Activated B cell treated with CpG ODN at 0.5 μM for 24 hours (primary cell): ENCODE data around the gene RRAD. TPM values are rescaled to one million over a fixed set of nuclear protein-coding genes. Genes with fewer than 3 reads are reported as not detected.

Experiments
- ATAC-seq: fragments of 200-7000 bp; cut with Tn5 transposase; one replicate; pipeline ENCODE4 v1.10.0; 2021; ENCODE audit warnings: low read depth, mild to moderate bottlenecking, moderate library complexity
- CTCF ChIA-PET: fragments of 350-600 bp; sonication (Branson Sonifier 250); formaldehyde crosslinking; loops from one replicate; lab custom pipeline; 2021; ENCODE audit warnings: antibody characterized with exemption; lab: Charles Lee
- POLR2A ChIA-PET: fragments of 350-600 bp; sonication (Branson Sonifier 250); formaldehyde crosslinking; loops from one replicate; lab custom pipeline; 2021; ENCODE audit warnings: antibody characterized with exemption; lab: Charles Lee
- DNase-seq: peaks from one replicate; pipeline ENCODE4 v3.0.0; 2022
- H3K27ac Mint-ChIP-seq: one replicate; pipeline ENCODE4 v1.8.0; 2020; ENCODE audit warnings: mixed read lengths
- H3K27me3 Mint-ChIP-seq: one replicate; pipeline ENCODE4 v1.8.0; 2021; ENCODE audit warnings: mixed read lengths
- H3K36me3 Mint-ChIP-seq: one replicate; pipeline ENCODE4 v1.8.0; 2021; ENCODE audit warnings: low read depth, mixed read lengths
- H3K4me1 Mint-ChIP-seq: one replicate; pipeline ENCODE4 v1.8.0; 2021; ENCODE audit warnings: mixed read lengths
- H3K4me3 Mint-ChIP-seq: one replicate; pipeline ENCODE4 v1.8.0; 2020; ENCODE audit warnings: mild to moderate bottlenecking, mixed read lengths
- H3K9me3 Mint-ChIP-seq: one replicate; pipeline ENCODE4 v1.8.0; 2020; ENCODE audit warnings: mixed read lengths
- CTCF ChIP-seq: fragments of 200-600 bp; IDR thresholded peaks from one replicate; pipeline ENCODE4 v1.8.0; 2022; ENCODE audit warnings: antibody characterized with exemption, mild to moderate bottlenecking
- intact Hi-C: fragments of 100-400 bp; cut with micrococcal nuclease; formaldehyde crosslinking; loops from one replicate; pipeline ENCODE4 v1.15.1; 2024
- total RNA-seq: library from RNA; stranded (reverse); gene quantifications from 2 replicates; pipeline ENCODE4 v1.2.3, GENCODE V29; 2022

RRAD gene
- total RNA-seq, 1 donor from 2014 or later, result not detected

GRCh38 chr16:66895999-66896398, 29.3 kb downstream of the RRAD start:
- Mint-ChIP-seq H3K27me3 (no peaks in the 10 kb centered on the region), H3K36me3 (no peaks in the 10 kb centered on the region), H3K4me1 (peaks cover 2% of the 10 kb centered on the region), H3K4me3 (no peak overlapping the region), H3K27ac (no peak overlapping the region), H3K9me3 (no peaks in the 10 kb centered on the region)
- TF ChIP-seq CTCF, result no peak
- ChIA-PET POLR2A (no interaction called here), CTCF (no interaction called here)
- ATAC-seq (no peak), DNase-seq (no peak)
- intact Hi-C loops, result loop anchor here (2.0 kb wide), 1 partner anchor 59 kb away; no protein-coding TSS in a partner anchor

- ATAC-seq, result no peak
- Mint-ChIP-seq H3K4me1 (peaks cover 2% of the 10 kb centered on the region), H3K36me3 (no peaks in the 10 kb centered on the region), H3K27ac (no peak overlapping the region), H3K4me3 (no peak overlapping the region), H3K27me3 (no peaks in the 10 kb centered on the region), H3K9me3 (no peaks in the 10 kb centered on the region)
- ChIA-PET CTCF (interaction anchor here (0.7 to 1.0 kb wide), 2 partner anchors 57 to 290 kb away, joined by 3 read pairs; no protein-coding TSS in a partner anchor), POLR2A (no interaction called here)
- intact Hi-C loops, result loop anchor here (2.0 kb wide), 1 partner anchor 59 kb away; no protein-coding TSS in a partner anchor
- TF ChIP-seq CTCF, result no peak
- DNase-seq, result no peak
Observed at GRCh38 chr16:66895689-66895979, 29.7 kb downstream of the RRAD start.

GRCh38 chr16:66894948-66895688, 30.2 kb downstream of the RRAD start:
- DNase-seq (peak; percentile 21), ATAC-seq (peak; percentile 75)
- Mint-ChIP-seq H3K4me3 (no peak overlapping the region), H3K9me3 (no peaks in the 10 kb centered on the region), H3K27ac (no peak overlapping the region), H3K36me3 (no peaks in the 10 kb centered on the region), H3K4me1 (peaks cover 2% of the 10 kb centered on the region), H3K27me3 (no peaks in the 10 kb centered on the region)
- ChIA-PET POLR2A (no interaction called here), CTCF (interaction anchor here (0.7 to 1.0 kb wide), 2 partner anchors 58 to 290 kb away, joined by 3 read pairs; no protein-coding TSS in a partner anchor)
- TF ChIP-seq CTCF, result no peak
- intact Hi-C loops, result loop anchor here (2.0 kb wide), 1 partner anchor 60 kb away; no protein-coding TSS in a partner anchor

GRCh38 chr16:66894055-66894454, 31.3 kb downstream of the RRAD start:
- H3K9me3 Mint-ChIP-seq, result no peaks in the 10 kb centered on the region
- DNase-seq, result no peak
- peaks cover 2% of the 10 kb centered on the region for H3K4me1 Mint-ChIP-seq
- no peaks in the 10 kb centered on the region for H3K27me3 Mint-ChIP-seq
- H3K36me3 Mint-ChIP-seq, result peaks cover 2% of the 10 kb centered on the region
- TF ChIP-seq CTCF, result no peak
- POLR2A ChIA-PET, result no interaction called here
- no peak overlapping the region for H3K4me3 Mint-ChIP-seq
- CTCF ChIA-PET, result no interaction called here
- no peak for ATAC-seq
- H3K27ac Mint-ChIP-seq, result no peak overlapping the region
- intact Hi-C loops, result loop anchor here (2.0 kb wide), 1 partner anchor 61 kb away; no protein-coding TSS in a partner anchor

- CTCF ChIA-PET, result interaction anchor here (1.4 kb wide), 1 partner anchor 19 kb away, joined by 5 read pairs; no protein-coding TSS in a partner anchor
- ATAC-seq (no peak), DNase-seq (no peak)
- Mint-ChIP-seq H3K27ac (no peak overlapping the region), H3K36me3 (peaks cover 12% of the 10 kb centered on the region), H3K27me3 (no peaks in the 10 kb centered on the region), H3K4me1 (peaks cover 2% of the 10 kb centered on the region), H3K4me3 (no peak overlapping the region), H3K9me3 (no peaks in the 10 kb centered on the region)
- intact Hi-C loops, result no loop called here
- POLR2A ChIA-PET, result no interaction called here
- TF ChIP-seq CTCF, result no peak
Observed at GRCh38 chr16:66891797-66892196, 33.5 kb downstream of the RRAD start.
